NCI-H345 (cell line): ENCODE results near the gene LASP1.

Experiments
- DNase-seq: peaks from one replicate; lab custom pipeline; 2025; lab: John Stamatoyannopoulos, UW

Gene LASP1

DNA sequence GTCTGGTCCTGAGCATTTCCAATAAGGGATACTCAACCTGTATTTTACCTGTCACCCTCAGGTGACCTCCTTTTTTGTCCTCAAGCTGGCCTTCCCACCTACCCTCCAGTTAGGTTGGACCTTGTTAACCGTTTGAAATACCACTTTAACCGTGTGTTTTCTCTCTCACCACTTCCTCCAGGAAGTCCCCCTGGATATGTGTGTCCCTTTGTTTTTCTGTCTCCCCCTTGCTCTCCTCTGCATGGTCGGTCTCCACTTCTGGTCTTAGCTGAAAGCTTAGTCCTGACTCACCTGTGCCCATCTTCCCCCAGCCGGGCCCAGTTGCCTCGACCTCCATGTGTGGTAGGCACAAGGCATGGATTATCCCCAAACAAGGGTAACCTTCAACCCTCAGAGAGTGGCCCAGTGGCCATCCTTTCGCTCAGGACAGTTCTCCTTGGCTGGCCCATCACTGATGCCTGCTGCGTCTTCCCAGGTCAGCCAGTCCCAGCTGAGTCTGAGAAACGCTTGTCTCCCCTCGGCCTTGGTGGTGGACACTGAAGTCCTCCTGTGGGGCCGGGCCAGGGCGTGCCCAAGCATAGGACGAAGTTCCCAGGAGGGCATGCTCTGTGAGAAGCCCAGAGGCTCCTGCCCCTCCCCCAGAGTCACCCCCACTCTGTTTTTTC lies 20.0 kb downstream of the LASP1 start:
- no peak for DNase-seq

- DNase-seq: no peak
Observed at GRCh38 chr17:38890410-38890746, 20.5 kb downstream of the LASP1 start.

DNA sequence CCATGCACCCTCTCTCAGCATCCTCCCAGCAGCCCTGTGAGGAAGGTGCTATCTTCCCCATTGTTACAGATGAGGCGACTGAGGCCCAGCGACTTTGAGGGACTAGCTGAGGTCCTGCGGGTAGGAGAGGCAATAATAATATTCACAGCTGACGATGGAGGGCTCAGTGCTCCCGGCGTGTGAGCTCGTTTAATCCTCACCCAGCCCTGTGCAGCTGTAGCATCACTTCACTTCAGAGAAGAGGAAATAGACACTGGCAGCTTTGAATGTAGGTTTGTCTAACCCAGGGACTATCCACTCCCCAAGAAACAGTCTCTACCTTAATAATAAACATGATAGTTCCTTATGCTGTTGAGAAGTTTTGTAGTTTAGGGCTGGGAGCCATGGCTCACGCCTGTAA lies 21.6 kb downstream of the LASP1 start:
- DNase-seq: no peak

DNA sequence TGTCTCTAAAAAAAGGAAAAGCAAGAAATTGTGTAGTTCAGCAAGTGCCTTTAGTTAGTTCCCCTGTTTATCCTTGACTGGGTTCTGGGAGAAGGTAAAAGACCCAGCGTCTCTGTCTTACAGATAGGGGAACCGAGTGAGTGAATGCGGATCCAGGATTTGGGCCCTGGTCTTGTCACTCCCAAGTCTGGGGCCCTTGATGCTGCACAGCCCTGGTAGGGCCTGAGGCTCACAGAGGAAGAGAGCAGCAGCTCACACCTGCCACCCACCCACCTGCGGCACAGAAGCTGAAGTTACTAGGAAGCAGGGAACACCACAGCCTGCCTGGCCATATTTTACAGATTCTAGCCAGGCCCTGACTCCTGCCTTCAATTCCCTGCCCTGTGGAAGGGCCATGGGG lies 22.2 kb downstream of the LASP1 start:
- DNase-seq: no peak

DNA sequence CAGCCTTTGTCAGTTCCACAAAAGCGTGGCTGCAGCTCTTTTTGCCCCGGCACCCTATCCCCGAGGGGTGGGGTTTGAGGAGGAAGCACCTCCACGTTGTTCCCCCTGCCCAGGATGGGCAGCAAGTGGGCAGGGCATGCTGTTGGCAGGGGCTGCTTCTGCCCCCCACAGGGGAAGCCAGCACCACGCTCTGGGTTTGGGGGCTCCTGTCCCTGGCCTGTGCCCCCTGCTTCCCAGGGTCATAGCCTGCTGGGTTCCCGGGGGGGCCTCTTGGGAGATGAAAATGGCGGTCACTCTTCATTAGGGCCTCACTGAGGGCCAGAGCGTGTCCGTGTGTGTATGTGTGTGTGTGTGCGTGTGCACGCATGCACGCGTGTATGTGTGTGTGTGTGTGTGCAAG lies 22.8 kb downstream of the LASP1 start:
- DNase-seq: no peak

DNA sequence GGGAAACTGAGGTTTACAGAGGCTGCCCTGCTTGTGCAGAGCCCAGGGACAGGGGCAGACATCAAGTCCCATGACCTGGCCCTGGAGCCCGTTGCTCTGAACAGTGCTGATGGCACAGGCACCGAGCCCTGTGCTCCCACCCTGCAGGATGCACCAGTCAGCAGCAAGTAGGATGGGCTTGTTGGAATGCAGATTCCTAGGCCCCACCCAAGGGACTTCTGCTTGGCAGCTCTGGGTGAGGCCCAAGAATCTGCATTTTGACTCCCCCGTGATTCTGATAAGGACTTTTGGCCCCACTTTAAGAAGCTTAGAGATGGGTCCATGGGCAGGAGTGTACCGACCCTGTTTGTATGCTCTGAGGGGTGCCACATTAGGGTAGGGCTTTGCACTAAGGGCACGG lies 23.3 kb downstream of the LASP1 start:
- no peak for DNase-seq

GRCh38 chr17:38893607-38894006 lies 23.7 kb downstream of the LASP1 start:
- no peak for DNase-seq

DNA sequence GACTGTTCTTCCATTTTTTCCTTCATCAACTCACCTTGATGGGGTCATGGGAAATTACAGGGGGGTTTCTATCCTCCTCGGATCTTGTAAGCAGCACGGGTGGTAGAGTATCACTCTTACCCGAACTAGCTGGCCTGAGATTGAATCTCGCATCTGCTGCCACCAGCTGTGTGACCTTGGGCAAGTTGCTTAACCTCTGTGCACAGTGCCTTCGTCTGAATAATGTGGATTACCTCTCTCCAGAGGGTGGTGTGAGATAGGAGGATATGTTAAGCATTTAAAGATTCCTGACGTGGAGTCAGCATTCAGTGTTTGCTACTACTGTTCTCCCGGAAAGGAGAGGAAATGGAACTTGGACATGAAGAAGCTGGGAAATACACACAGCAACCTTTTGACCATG lies 24.4 kb downstream of the LASP1 start:
- DNase-seq: no peak

DNA sequence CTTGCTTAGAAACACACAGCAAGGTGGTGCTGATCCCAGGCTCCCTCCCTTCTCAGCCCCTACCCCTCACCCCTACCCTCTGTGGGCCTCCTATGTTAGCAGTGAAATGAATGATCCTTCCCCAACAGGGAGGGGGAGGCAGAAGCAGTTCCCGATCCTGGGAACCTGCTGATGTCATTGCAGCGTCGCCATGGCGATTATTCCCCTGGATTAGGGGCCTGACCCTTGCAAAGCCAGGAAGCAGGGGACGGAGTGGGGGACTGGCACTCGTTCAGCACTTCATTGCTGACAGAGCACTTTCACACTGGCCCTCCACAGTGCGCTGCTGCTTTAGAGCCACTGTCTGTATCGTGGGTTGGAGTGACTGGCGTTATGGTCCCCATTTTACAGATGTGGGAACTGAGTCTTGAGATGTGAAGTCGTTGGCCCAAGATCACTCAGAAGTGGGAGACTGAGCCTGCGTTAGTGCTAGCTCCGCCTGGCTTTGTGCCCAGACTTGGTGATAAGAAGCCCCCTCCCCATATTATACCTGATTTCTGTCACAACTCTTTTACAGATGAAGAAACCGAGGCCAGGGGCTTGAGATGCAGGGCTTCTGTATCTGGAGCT lies 26.6 kb downstream of the LASP1 start:
- no peak for DNase-seq

DNA sequence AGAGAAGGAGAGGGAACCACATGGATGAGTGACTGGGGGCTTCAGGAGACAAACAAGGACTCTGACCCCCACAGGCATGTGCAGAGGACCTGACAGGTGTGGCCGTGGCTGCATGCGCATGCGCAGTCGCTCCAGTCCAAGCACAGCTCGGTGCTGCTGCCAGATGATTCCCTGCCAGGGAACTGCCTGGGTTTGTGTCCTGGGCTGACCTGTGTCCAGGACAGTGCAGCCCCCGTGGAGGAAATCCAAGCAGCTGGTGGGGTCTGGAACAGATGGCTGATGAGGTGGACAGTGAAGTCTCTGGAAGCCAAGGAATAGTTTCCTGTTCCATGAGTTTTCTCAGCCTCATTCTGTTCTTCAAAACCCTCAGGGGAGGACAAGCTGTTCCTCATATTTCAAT lies 27.3 kb downstream of the LASP1 start:
- DNase-seq: no peak

DNA sequence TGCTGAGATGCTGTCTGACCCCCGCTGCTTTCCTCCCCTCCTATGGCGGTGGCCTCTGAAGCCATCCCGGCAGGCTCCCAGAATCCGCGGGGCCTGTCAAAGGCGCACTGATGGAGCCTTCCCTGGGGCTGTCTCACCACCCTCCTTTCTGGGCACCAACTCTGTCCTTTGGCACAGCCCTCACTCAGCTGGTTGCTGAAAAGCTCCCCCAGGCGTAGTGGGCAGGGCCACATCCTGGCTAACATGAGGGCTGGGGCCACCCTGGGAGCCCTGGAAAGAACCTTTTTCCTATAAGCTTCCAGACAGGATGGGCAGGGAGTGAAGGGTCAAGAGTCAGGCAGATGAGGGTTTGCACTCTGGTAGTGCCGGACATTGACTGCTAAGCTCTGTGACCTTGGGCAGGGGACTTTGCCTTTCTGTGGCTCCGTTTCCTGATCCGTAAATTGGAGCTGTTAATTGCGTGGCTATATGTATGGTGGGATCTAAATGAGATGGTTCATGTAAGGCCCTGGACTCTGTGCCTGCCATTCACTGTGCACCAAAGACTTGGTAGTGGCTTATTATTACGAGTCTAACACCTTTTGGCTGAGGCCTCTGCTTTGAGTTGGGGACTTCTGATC lies 27.9 kb downstream of the LASP1 start:
- no peak for DNase-seq

DNA sequence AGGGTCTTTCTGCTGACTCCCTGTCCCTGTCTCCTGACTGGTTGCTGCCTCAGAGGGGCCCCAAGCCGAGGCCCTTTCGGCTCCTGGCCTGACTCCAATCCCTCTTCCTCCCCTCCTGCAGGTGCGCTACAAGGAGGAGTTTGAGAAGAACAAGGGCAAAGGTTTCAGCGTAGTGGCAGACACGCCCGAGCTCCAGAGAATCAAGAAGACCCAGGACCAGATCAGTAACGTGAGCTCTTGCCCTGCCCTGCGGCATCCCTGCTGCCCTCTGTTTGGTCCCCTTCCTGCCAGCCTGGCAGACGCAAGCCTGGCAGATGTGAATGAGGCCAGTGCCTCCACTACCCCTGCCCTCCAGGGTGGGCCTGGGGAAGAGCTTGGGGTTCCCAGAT lies 28.4 kb downstream of the LASP1 start:
- DNase-seq: no peak

DNA sequence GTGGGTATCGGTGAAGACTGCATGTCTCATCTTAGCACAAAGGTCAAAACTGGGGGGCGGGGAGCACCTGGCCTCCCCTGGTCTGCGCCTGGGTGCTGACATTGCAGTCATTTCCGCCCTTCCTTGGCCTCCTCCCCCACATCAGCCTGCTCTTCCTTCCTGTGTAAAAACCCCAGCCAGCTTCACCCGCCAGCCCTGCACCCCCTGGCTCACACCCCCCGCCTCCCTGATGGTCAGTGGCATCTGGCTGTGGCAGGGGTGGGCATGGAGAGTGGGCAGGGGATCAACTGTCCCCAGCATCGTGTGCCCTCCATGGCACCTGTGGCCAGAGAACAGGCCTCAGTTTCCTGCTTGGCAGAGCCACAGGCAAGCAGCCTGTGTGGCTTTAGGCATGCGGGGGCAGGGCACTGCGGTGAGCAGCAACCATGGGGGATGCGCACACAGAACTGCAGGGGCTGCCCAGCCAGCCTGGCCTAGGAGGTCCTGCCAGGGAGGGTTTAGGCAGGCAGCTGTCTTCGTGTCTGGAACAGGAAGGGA lies 29.0 kb downstream of the LASP1 start:
- no peak for DNase-seq

GRCh38 chr17:38899421-38899820 lies 29.6 kb downstream of the LASP1 start:
- DNase-seq: no peak

GRCh38 chr17:38900978-38901656 lies 31.3 kb downstream of the LASP1 start:
- no peak for DNase-seq

- no peak for DNase-seq
Observed at GRCh38 chr17:38903404-38903803, 33.5 kb downstream of the LASP1 start.

DNA sequence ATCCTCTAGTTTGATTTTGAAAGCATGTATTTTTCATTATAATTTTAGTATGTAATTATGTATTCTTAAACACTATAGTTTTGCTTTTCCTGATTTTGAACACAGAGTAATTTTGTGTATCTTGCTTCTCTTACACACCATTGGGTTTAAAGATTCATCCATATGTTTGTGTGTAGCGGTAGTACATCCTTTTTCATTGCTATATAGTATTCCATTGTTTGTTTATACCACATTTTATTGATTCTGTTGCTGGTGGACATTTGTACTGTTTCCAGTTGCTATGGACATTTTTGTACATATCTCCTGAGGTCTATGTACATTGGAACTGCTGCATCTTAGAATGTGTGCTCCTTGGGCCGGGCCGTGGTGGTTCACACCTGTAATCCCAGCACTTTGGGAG lies 35.0 kb downstream of the LASP1 start:
- no peak for DNase-seq

- DNase-seq: no peak
Observed at GRCh38 chr17:38905375-38905774, 35.5 kb downstream of the LASP1 start.

DNA sequence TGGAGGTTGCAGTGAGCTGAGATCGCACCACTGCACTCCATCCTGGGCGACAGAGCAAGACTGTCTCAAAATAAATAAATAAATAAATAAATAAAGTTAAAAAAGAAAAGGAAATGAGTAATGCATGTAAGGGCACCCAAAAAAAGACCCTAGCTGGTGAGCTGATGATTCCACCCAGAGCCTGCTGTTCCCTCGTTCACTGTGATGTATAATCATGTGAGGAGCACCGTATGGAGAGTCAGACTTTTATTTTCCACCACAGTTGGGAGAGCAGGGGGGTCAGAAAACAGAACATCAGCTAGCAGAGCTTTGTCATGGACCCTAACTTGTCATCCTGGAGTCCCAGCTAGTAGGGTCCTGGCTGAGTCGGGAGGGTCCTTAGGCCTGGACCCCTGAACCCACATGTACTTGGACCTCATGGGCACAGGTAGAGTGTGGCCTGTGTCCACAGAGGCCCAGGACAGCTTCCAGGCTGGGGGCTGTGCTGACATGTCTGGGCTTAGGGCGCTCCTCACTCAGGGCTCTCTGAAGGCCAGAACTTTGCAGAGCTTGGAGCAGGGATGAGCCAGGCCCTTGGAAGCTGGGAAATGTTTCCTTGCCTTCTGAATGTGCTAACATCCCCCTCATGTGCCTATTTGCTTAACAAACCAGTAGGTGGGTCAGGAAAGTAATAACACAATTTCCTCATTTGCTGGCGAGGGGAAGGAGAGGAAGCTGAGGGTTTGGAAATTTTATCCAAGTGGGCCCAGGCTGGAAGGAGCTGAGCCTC lies 36.8 kb downstream of the LASP1 start:
- no peak for DNase-seq

GRCh38 chr17:38907930-38908675 lies 38.2 kb downstream of the LASP1 start:
- DNase-seq: no peak

DNA sequence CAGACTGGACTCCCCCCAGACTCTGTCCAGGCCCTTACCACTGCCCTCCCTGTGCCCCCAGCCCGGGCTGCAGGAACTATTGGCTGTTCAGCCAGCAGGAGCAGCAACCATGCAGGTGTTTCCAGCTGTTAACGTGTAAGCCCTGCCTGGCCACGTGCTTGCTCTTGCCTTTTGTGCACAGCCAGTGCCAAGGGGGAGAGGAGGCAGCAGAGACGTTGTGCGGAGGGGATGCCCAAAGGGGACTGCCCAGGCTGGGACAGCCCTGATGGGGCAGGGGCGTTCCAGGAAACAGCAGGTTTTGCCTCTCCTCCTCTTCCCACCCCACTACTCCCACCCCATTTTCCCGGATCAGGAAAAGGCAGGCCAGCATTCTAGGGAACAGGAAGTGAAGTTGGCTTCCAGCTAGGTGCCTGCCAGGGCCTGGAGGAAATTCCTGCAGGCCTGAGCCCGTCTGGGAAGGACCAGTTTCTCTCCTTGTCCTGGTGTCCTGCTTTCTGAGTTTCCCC lies 38.9 kb downstream of the LASP1 start:
- no peak for DNase-seq
